GM12865 (cell line): ENCODE data around the gene CLCN7.

Source experiments
- DNase-seq: peaks from one replicate; pipeline ENCODE4 v3.0.0; 2010; ENCODE audit warnings: low read depth
- H3K4me3 ChIP-seq: 2 replicates; pipeline ENCODE4 v1.5.1; 2011; ENCODE audit warnings: mild to moderate bottlenecking, low read depth, low read length, control low read depth
- CTCF ChIP-seq: IDR thresholded peaks from 2 replicates; pipeline ENCODE4 v1.5.1; 2011; ENCODE audit warnings: low read length, control low read depth, low read depth, inconsistent platforms; ENCODE audit not compliant: insufficient read depth; ENCODE audit errors: missing control alignments

Gene CLCN7

GRCh38 chr16:1429012-1429411 is 45.8 kb downstream of the CLCN7 start:
- DNase-seq, result no peak
- TF ChIP-seq CTCF, result no peak

GRCh38 chr16:1428511-1428910 is 46.3 kb downstream of the CLCN7 start:
- DNase-seq, result peak; percentile 46
- no peak overlapping the region for H3K4me3 ChIP-seq
- TF ChIP-seq CTCF, result peak; percentile 49

More at GRCh38 chr16:1429012-1429411, 45.8 kb downstream of the CLCN7 start:
- H3K4me3 ChIP-seq, result no peak overlapping the region

- no peak overlapping the region for H3K4me3 ChIP-seq
- no peak for DNase-seq
- TF ChIP-seq CTCF, result no peak
Measured at GRCh38 chr16:1427473-1428461, 47.1 kb downstream of the CLCN7 start.

GRCh38 chr16:1426734-1427471 is 47.9 kb downstream of the CLCN7 start:
- no peak for TF ChIP-seq CTCF
- no peak for DNase-seq
- H3K4me3 ChIP-seq, result no peak overlapping the region

GRCh38 chr16:1425616-1426370 is 49.0 kb downstream of the CLCN7 start:
- no peak overlapping the region for H3K4me3 ChIP-seq
- TF ChIP-seq CTCF, result no peak
- no peak for DNase-seq

GRCh38 chr16:1424028-1424427 is 50.8 kb downstream of the CLCN7 start:
- no peak overlapping the region for H3K4me3 ChIP-seq
- no peak for DNase-seq
- no peak for TF ChIP-seq CTCF
